NCI-H1694 treated with DMSO at 0.1 percent for 48 hours (cell line): ENCODE results near the gene MAL.

Experiments used
- DNase-seq: peaks from one replicate; lab custom pipeline; 2025; lab: John Stamatoyannopoulos, UW

Gene MAL

DNA sequence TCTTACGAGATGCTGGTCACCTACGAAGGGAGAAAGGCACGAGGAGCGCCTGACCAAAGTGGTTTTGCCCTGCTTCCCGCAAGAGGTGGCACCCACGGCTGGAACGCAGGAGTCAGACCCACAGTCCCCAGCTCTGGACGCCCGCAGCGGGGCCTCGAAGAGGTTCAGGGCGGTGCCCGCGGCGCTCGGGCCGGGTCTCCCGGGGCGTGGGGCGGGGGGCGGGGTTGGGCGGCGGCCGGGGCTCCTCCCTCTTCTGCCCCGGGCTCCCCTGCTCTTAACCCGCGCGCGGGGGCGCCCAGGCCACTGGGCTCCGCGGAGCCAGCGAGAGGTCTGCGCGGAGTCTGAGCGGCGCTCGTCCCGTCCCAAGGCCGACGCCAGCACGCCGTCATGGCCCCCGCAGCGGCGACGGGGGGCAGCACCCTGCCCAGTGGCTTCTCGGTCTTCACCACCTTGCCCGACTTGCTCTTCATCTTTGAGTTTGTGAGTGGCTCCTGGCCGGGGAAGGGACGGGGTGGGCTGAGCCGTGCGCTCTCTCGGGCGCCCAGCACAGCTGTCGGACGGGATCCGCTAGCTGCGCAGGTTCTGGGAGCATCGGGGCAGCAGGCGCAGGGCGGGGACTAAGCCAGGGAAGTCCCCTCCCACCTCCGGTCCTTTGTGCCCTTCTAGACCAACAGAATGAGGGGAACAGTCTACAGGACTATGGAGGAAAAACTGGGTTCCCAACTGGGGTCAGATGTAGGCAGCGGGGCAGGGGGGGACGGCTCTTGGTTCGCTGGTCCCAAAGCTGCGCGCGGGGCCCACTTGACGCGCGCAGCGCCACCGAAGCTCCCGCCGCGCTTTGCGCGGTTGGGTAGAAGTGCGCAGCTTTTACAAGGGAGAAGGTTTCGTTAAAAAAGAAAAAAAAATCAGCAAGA lies at the start of gene MAL:
Gene MAL (plus strand): TSS at position 303 of the 914 bp plus-strand sequence. CDS start 85 bp downstream, at position 388.
- peak; percentile 2 for DNase-seq

DNA sequence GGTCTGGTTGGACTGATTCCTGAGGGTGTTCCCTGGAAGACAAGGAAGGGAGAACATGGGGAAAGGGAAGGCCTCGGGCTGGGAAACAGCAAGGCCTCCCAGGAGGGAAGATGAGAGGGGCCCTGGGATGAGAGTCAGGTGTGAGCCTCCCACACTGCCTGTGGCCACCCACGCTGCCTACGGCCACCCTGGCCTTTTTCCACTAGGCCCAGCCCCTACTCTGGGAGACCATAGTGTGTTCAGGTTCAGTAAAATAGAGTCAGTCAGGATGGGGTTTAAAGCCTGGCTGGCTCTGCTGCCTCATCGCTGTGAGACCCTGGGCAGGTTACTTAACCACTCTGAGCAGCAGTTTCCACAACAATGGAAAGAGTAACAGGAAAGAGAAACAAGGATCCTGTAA lies 47.7 kb upstream of the MAL start:
- DNase-seq = no peak

DNA sequence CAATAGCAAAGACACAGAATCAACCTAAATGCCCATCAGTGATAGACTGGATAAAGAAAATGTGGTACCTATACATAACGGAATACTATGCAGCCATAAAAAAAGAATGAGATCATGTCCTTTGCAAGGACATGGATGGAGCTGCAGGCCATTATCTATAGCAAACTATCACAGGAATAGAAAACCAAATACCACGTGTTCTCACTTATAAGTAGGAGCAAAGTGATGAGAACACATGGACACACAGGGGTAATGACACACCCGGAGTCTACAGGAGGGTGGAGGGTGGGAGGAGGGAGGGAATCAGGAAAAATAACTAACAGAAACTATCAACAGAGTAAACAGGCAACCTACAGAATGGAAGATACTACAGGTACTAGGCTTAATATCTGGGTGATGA lies 46.6 kb upstream of the MAL start:
- no peak for DNase-seq

DNA sequence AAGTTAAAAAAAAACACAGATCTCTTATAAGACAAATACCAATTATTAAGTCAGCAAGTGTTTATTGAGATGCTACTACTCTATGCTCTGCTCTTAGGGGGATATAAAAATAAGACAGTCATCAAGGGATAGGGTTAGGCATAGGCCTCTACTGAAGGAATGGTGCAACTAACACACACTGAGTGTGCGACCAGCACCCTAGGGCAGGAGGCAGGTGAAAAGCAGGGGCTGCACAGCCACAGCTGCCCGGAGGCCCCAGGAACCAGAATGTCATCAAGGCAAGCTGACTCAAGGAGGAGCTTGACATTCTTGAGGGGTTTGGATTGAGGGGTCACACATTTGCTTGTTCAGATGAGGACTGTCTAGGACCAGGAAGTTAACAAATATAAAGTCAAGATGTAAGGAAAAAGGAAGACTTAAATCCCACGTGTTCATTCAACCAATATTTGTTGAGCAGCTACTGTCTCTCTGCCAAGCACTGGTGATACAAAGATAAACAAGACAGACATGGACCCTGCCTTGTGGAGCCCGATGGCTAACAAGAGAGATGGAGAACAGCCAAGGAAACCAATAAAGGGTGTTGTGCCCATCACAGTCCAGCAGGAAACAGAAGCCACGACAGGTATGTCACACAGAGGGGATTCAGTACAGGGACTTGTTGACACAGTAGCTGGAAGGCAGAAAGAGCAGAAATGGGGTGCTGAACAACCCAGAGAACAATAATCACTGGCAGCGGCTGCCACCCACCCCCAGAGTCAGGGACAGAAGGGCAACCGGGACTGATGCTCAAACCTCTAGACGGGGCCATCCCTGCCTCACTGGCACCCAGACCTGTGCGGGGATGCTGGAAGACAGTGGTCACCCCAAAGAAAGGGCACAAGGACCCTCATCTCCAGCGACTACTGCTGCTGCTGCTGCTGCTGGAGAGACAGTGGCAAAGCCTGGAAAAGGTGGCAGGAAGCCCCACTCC lies 45.8 kb upstream of the MAL start:
- DNase-seq = no peak

GRCh38 chr2:94980406-94980805 lies 45.1 kb upstream of the MAL start:
- no peak for DNase-seq

- no peak for DNase-seq
Observed at GRCh38 chr2:94982156-94982555, 43.4 kb upstream of the MAL start.

GRCh38 chr2:94982675-94983074 lies 42.8 kb upstream of the MAL start:
- DNase-seq = no peak

DNA sequence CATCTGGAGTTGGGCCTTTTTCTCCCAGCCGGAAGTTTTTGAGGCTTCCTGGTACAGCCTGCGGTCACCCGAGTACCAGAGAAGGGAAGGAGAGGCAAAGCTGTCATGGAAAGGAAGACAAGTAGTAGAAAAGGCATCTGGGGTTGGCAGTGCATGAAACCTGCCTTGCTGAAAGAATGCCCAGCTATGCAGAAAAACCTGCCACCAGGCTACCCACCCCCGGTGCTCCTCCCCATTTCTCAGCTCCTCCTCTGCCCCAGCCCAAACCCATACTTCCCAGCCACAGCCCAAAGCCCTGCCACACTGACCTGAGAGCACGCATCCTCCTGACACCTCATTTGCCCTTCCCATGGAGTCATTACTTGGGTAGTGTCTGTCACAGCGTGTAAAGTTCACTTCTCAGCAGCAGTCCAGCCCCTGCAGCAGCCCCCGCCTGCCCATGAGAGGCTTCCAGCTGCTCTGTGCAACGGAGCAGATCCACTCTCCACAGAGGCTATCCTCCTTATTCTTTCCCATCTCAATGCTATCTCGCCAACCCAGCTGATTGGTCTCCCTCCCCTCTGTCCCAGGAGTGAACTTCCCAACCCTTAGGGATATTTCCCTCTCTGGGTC lies 40.4 kb upstream of the MAL start:
- no peak for DNase-seq

DNA sequence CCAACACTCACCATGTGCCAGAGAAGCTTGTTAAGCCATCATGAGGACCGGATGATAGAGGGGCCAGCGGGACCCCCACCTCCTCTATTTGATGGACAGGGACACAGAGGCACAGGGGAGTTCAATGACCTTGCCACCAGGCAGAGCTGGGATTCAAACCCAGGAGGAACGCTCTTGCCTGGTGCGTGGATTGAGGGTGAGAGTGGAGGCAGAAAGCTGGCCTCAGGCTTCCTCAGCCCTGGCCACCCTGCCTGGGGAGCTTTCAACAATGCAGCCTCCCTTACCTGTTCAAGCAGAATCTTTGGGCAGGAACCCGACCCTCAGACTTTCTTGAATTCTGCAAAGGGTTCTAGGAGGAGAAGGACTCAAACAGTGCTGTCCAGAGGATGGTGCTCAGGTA lies 39.9 kb upstream of the MAL start:
- DNase-seq = no peak

DNA sequence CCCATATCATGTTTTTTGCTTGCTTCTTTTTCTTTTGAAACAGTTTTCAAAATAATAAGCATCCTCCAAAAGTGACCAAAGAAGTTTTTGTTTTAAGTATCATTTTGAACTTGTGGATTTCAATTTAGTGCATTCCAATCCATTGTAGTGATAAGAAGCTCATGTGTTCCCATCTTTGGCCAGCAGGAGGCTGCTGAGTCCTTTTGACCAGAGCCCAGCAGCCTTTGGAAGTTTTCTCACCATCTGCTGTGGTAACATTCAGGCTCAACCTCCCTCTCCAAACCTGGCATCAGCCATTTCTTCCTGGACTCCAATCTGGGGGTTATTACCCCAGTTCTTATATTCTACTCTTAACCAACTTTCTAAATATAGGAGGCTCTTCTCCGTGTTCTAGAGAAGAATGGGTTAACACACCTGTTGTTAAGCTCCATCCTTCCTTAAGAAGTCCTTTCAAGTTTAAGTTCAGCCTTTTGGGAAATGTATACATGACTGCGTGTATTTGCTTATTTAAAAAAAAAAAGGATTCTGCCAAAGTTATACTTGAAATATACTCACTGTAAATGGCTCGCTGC lies 39.0 kb upstream of the MAL start:
- no peak for DNase-seq

- DNase-seq = no peak
Observed at GRCh38 chr2:94987074-94988020, 38.2 kb upstream of the MAL start.

GRCh38 chr2:94990956-94991355 lies 34.6 kb upstream of the MAL start:
- DNase-seq = no peak

DNA sequence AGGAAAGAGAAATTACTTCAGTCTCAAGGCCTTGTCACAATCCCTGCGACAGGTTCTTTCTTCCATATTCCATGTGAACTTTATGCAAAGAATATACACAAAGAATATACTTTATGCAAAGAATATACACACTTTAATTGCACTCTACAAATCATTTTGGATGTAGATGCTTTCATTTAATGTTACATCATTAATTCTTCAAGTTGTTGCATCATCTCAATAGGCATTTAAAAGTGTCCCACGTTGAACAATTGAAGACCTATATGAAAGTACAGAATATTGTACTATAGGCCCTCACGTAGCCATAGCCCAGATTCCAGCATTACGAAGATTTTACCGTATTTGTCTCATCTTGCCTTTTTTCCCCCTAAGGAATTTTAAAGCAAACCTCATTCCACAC lies 33.1 kb upstream of the MAL start:
- no peak for DNase-seq

DNA sequence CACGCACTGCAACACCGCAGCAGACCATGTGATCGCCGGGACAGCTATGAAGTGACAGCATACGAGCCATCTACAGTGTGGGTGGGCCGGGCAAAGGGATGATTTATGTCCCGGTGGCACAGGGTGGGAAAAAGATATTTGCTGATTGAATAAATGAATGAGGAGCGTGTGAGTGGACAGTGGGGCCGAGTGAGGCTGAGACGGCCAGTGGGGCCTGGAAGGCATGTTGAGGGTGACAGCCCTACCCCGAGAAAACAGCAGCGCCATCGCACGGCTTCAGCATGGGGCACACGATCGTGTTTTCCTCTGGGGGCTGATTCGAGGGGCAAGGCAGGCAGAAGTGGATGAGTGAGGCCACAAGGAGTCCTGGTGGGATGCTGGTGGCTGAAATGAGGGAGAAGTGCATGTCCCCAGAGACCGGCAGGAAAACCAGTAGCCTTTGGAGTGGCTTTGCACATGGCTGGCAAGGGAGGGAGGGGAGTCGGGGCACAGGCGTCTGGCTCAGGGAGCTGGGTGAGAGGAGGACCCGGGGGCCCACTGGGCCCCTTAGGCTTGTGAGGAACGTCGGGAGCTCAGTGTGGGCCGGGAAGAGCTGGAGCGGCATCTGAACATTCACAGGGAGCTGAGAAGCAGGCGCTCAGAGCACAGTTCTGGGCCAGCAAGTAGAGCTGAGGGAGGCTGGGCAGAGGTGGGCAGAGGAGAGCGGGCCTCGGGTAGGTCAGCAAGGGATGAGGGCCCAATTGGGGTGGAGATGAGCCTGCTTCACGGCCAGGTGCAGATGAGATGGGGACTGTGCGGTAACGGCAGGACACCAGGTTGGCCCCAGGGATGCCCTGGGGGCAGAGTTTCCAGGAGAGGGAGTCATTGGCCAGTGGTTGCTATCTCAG lies 32.1 kb upstream of the MAL start:
- no peak for DNase-seq

DNA sequence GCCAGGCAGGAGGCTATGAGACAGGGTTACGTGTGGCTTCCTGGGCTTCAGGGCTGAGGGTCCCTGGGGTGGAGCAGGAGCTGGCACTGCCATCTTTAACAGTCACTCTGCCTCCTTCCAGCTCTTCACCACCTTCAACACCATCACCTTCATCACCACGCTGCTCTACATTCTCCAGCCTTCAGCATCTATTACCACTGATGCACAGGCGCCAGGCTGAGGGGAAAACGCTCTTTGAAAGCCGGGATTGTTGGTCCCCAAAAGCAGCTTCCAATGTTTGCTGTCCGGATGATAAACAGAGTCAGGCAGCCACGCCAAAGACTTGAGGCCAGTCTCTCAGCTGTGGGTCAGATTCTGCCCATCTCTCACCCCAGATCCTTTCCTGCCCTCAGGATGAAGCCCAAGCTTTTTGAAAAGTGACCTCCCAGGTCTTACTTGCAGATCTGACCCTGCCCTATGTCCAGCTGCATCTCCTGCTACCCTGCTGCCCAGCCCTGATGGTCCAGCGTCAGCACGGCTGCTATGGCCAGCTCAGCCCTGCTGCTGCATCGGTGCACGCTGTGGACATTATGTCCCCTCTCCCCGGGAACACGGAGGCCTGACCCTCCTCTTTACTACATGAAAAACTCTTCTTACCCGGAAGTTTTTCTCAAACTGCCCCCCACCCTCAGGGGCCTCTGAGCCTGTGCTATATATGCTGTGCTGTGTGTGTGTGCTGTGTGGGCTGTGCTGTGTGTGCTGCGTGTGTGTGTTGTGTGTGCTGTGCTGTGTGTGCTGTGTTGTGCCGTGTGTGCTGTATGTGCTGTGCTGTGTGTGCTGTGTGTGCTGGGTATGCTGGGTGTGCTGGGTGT lies 31.2 kb upstream of the MAL start:
- no peak for DNase-seq

GRCh38 chr2:94994914-94995552 lies 30.5 kb upstream of the MAL start:
- no peak for DNase-seq

- DNase-seq = no peak
Observed at GRCh38 chr2:94995553-94996304, 29.8 kb upstream of the MAL start.
